HepG2 (cell line): Measurements from ENCODE around the gene FFAR4. TPM values are rescaled to one million over a fixed set of nuclear protein-coding genes. Genes with fewer than 3 reads are reported as not detected.

ENCODE experiments used
- ATAC-seq: fragments of 200-7000 bp; cut with Tn5 transposase; 3 replicates; pipeline ENCODE4 v1.9.1; 2020; ENCODE audit warnings: mild to moderate bottlenecking, moderate library complexity
- BruUV-seq: library from RNA; stranded (reverse); fragments of 400-500 nt; replicated peaks from 2 replicates; lab custom pipeline; 2021; lab: Mats Ljungman, UMichigan
- CTCF ChIA-PET: fragments of 300-600 bp; formaldehyde crosslinking; extraction: SDS; loops from one replicate; lab custom pipeline; 2021; ENCODE audit warnings: low total read pairs, inconsistent platforms, low intra/inter-chr PET ratio; lab: Yijun Ruan, JAX
- POLR2A ChIA-PET: fragments of 350-600 bp; sonication (Branson Sonifier 250); formaldehyde crosslinking; loops from one replicate; lab custom pipeline; 2020; ENCODE audit warnings: antibody characterized with exemption, inconsistent platforms; lab: Yijun Ruan, JAX
- DNase-seq: peaks from one replicate; pipeline ENCODE4 v3.0.0-alpha.2; 2015; ENCODE audit warnings: low spot score
- FAIRE-seq: peaks from 3 replicates; lab custom pipeline; 2011; peaks lifted over from hg19 to GRCh38; lab: Jason Lieb, UNC
- H2AFZ ChIP-seq: one replicate; pipeline ENCODE4 v1.6.1; 2011; ENCODE audit warnings: low read length, inconsistent platforms
- H3K27ac ChIP-seq: fragments of 300-600 bp; 3 replicates; pipeline ENCODE4 v1.8.0; 2011; ENCODE audit warnings: mixed run types, mild to moderate bottlenecking, mixed read lengths, low read length, inconsistent platforms; ENCODE audit not compliant: insufficient read depth; ENCODE audit errors: extremely low read length
- H3K27me3 ChIP-seq, 2 experiments: fragments of 200-600 bp in 1 of 2; 2 replicates in 1 of 2; 3 replicates in 1 of 2; pipeline versions ENCODE4 v1.6.0 to v1.8.0; 2011; ENCODE audit warnings: low read length in 2 of 2, mild to moderate bottlenecking in 2 of 2, moderate library complexity in 2 of 2, inconsistent platforms in 1 of 2; ENCODE audit not compliant: insufficient read depth in 2 of 2, control insufficient read depth in 1 of 2
- H3K36me3 ChIP-seq, 2 experiments: fragments of 200-600 bp in 1 of 2; replicated peaks in 1 of 2; 2 replicates in 1 of 2; 3 replicates in 1 of 2; pipeline versions ENCODE4 v1.5.1 to v1.8.0; 2011; ENCODE audit warnings: low read length in 2 of 2, inconsistent platforms in 1 of 2; ENCODE audit not compliant: insufficient read depth in 2 of 2, control insufficient read depth in 1 of 2
- H3K4me1 ChIP-seq: 2 replicates; pipeline ENCODE4 v1.5.1; 2012; ENCODE audit warnings: low read length, inconsistent platforms; ENCODE audit not compliant: insufficient read depth
- H3K4me2 ChIP-seq: 2 replicates; pipeline ENCODE4 v1.6.0; 2011; ENCODE audit warnings: low read depth, low read length, inconsistent platforms
- H3K4me3 ChIP-seq, 3 experiments: fragments of 200-600 bp in 1 of 3; sonication (generic), shearing (Covaris generic) in 1 of 3; replicated peaks in 1 of 3; 2 replicates each; pipeline ENCODE4 v1.5.1; 2011 to 2016; ENCODE audit warnings: low read length in 3 of 3, inconsistent platforms in 2 of 3, low read depth in 2 of 3, mild to moderate bottlenecking in 2 of 3, control low read depth in 1 of 3, mixed read lengths in 1 of 3; ENCODE audit not compliant: insufficient read depth in 1 of 3
- H3K79me2 ChIP-seq: one replicate; pipeline ENCODE4 v1.6.1; 2011; ENCODE audit warnings: low read length, inconsistent platforms; ENCODE audit not compliant: insufficient read depth
- H3K9ac ChIP-seq: 2 replicates; pipeline ENCODE4 v1.6.0; 2011; ENCODE audit warnings: mild to moderate bottlenecking, low read depth, low read length, inconsistent platforms; ENCODE audit not compliant: insufficient read depth
- H3K9me3 ChIP-seq: 2 replicates; pipeline ENCODE4 v1.5.1; 2012; ENCODE audit warnings: mild to moderate bottlenecking, low read length
- H4K20me1 ChIP-seq: 2 replicates; pipeline ENCODE4 v1.6.0; 2011; ENCODE audit warnings: inconsistent platforms, mild to moderate bottlenecking, low read length, moderate library complexity; ENCODE audit not compliant: insufficient read depth
- BORCS8-MEF2B ChIP-seq: sonication (generic); formaldehyde crosslinking; IDR thresholded peaks from 2 replicates; pipeline ENCODE4 v1.8.0; 2022; ENCODE audit warnings: mild to moderate bottlenecking, missing genetic modification reagents
- BRF2 ChIP-seq: sonication (generic); formaldehyde crosslinking; IDR thresholded peaks from 2 replicates; pipeline ENCODE4 v1.8.1; 2022; ENCODE audit warnings: mild to moderate bottlenecking, missing genetic modification reagents
- FOXA3 ChIP-seq: IDR thresholded peaks from 2 replicates; pipeline ENCODE4 v1.6.1; 2016; ENCODE audit warnings: missing genetic modification reagents, missing compliant biosample characterization
- MXI1 ChIP-seq: IDR thresholded peaks from 3 replicates; pipeline ENCODE4 v1.6.1; 2012; ENCODE audit warnings: low read depth, low read length, inconsistent platforms, borderline replicate concordance
- POLR2AphosphoS5 ChIP-seq: IDR thresholded peaks from 2 replicates; pipeline ENCODE4 v1.6.1; 2012; ENCODE audit warnings: low read depth, low read length
- SMYD3 ChIP-seq: sonication (generic); formaldehyde crosslinking; IDR thresholded peaks from 2 replicates; pipeline ENCODE4 v1.8.1; 2023; ENCODE audit warnings: mild to moderate bottlenecking, missing genetic modification reagents
- SOX13 ChIP-seq, 3 experiments: fragments of 450-650 bp in 1 of 3; sonication (generic) in 1 of 3; formaldehyde crosslinking in 1 of 3; IDR thresholded peaks in 2 of 3; conservative IDR thresholded peaks in 1 of 3; 2 replicates each; pipeline versions ENCODE4 v1.5.0 to v1.6.1; 2016 to 2020; ENCODE audit warnings: antibody characterized with exemption in 1 of 3, mild to moderate bottlenecking in 1 of 3, missing compliant biosample characterization in 1 of 3, missing genetic modification reagents in 1 of 3, moderate library complexity in 1 of 3
- SRSF4 ChIP-seq: fragments of 200-400 bp; formaldehyde crosslinking; IDR thresholded peaks from one replicate; pipeline ENCODE4 v1.6.1; 2018; ENCODE audit warnings: mild to moderate bottlenecking, low read depth, low read length, moderate library complexity; ENCODE audit not compliant: poor library complexity, severe bottlenecking
- SSRP1 ChIP-seq: IDR thresholded peaks from 2 replicates; pipeline ENCODE4 v1.6.1; 2016; ENCODE audit warnings: control low read depth
- TIGD3 ChIP-seq: sonication (generic); formaldehyde crosslinking; IDR thresholded peaks from 2 replicates; pipeline ENCODE4 v1.5.1; 2020; ENCODE audit warnings: mild to moderate bottlenecking, missing genetic modification reagents, borderline replicate concordance
- ZNF503 ChIP-seq: sonication (generic); formaldehyde crosslinking; IDR thresholded peaks from 2 replicates; pipeline ENCODE4 v1.4.0; 2020; ENCODE audit warnings: missing genetic modification reagents
- ZUFSP ChIP-seq: sonication (generic); formaldehyde crosslinking; IDR thresholded peaks from 2 replicates; pipeline ENCODE4 v1.9.0; 2021; ENCODE audit warnings: missing genetic modification reagents, mild to moderate bottlenecking, borderline replicate concordance
- WGBS: methylation state at CpG from one replicate; pipeline ENCODE4 v1.1.6; 2017; ENCODE audit warnings: low lambda C conversion rate; 5-methylcytosine and 5-hydroxymethylcytosine counted together
- in situ Hi-C: cut with HindIII; loops from 2 replicates; pipeline ENCODE4 v1.10.0; 2017; ENCODE audit warnings: low pct_unique_long_range_greater_than_20kb; ENCODE audit not compliant: extremely low pct_ligation_motif_present
- intact Hi-C: fragments of 100-400 bp; cut with micrococcal nuclease; formaldehyde crosslinking; loops from one replicate; pipeline ENCODE4 v1.10.0; 2022; ENCODE audit not compliant: unreplicated experiment
- polyA plus RNA-seq, 8 experiments: library from polyadenylated mRNA; depleted of rRNA in 3 of 8; stranded (reverse) in 7 of 8; unstranded in 1 of 8; fragments of >200 nt; fragmentation: Illumina TruSeq in 4 of 8; extraction: Trizol in 4 of 8; gene quantifications; 2 replicates each; pipeline versions ENCODE4 v1.2.1 to v1.2.3, GENCODE V29; 2011 to 2016; ENCODE audit warnings: low read depth in 4 of 8, missing spikeins in 1 of 8, mixed read lengths in 1 of 8; ENCODE audit not compliant: insufficient read depth in 1 of 8
- total RNA-seq, 5 experiments: library from RNA; depleted of rRNA; stranded (reverse); fragments of >200 nt; fragmentation: Illumina TruSeq; extraction: Trizol; gene quantifications; 2 replicates each; pipeline ENCODE4 v1.2.3, GENCODE V29; 2016; ENCODE audit warnings: low read depth in 1 of 5

Gene FFAR4
- total and polyA plus RNA-seq, 2 of the 13 experiments (the other 11 are each of a cell fraction or from before 2014, with no cell fraction given) = 0.09 TPM; not detected in 1

GRCh38 chr10:93589648-93590562 is 23.4 kb downstream of the FFAR4 start (continued):
- TF ChIP-seq FOXA3 (CRISPR knock-in tag) = 0 out of 2 replicates have a peak, but pooled peaks have one; percentile 13

GRCh38 chr10:93590638-93591037 is 24.2 kb downstream of the FFAR4 start:
- Histone ChIP-seq H3K36me3 (peaks cover 16 to 36% of the 10 kb centered on the region in 2 experiments), H3K9ac (no peak overlapping the region), H3K4me1 (peaks cover 28% of the 10 kb centered on the region), H3K4me2 (no peak overlapping the region), H3K9me3 (no peaks in the 10 kb centered on the region), H4K20me1 (peaks cover 54% of the 10 kb centered on the region), H3K27ac (no peak overlapping the region), H2AFZ (no peak overlapping the region), H3K27me3 (no peaks in the 10 kb centered on the region; a peak in 1 of 5 replicates), H3K4me3 (no peak overlapping the region), H3K79me2 (no peaks in the 10 kb centered on the region)
- 95% methylated on average over 7 of the region's 7 CpGs for WGBS
- ChIA-PET CTCF (no interaction called here), POLR2A (interaction anchor here (0.9 to 2.6 kb wide), 8 partner anchors 9 to 112 kb away, joined by 3 to 16 read pairs (median 4); partner anchors contain the start of gene FRA10AC1)
- ATAC-seq (peak; percentile 16), FAIRE-seq (no peak), DNase-seq (no peak)
- intact Hi-C loops (loop anchor here (10.0 kb wide), 1 partner anchor 46 kb away; no protein-coding TSS in a partner anchor), in situ Hi-C loops (no loop called here)
- BruUV-seq = no TSS peak
- TF ChIP-seq SOX13 (IDR thresholded peaks at IDR 0.05) (no peak), SOX13 (CRISPR knock-in tag; conservative IDR thresholded peaks at IDR 0.05 in 1 of 2, IDR thresholded peaks at IDR 0.05 in 1 of 2) (no peak), POLR2AphosphoS5 (peak; percentile 43; the same call in 1 of the 2 replicates), SMYD3 (no peak), SRSF4 (no peak), BORCS8-MEF2B (CRISPR knock-in tag) (peak; percentile 11; the same call in 1 of the 2 replicates), MXI1 (no peak), SSRP1 (peak; percentile 89), ZUFSP (CRISPR knock-in tag) (no peak), TIGD3 (no peak), ZNF503 (CRISPR knock-in tag) (no peak), BRF2 (CRISPR knock-in tag) (no peak)
